Caco-2 (cell line): ENCODE results near the gene OTOA. TPM values are rescaled to one million over a fixed set of nuclear protein-coding genes. Genes with fewer than 3 reads are reported as not detected.
"Not testable (repeated sequence)": the region's sequence is repeated elsewhere in the genome, so short reads cannot be mapped to it uniquely, and the experiment has no call there.

ENCODE experiments used
- BruUV-seq: library from RNA; stranded (reverse); fragments of 400-500 nt; replicated peaks from 2 replicates; lab custom pipeline; 2021; lab: Mats Ljungman, UMichigan
- CTCF ChIA-PET: fragments of 300-600 bp; sonication (Branson Sonifier 250); formaldehyde crosslinking; loops from one replicate; lab custom pipeline; 2022; ENCODE audit warnings: antibody characterized with exemption; lab: Charles Lee
- POLR2A ChIA-PET: fragments of 300-600 bp; sonication (Branson Sonifier 250); formaldehyde crosslinking; loops from one replicate; lab custom pipeline; 2022; ENCODE audit warnings: antibody characterized with exemption; lab: Charles Lee
- DNase-seq, 2 experiments: peaks; one replicate each; pipeline versions ENCODE4 v3.0.0 to v3.0.0-alpha.2; 2020 to 2022
- H3K27me3 ChIP-seq: replicated peaks from 2 replicates; pipeline ENCODE4 v1.6.0; 2011; ENCODE audit warnings: low read length; ENCODE audit not compliant: control insufficient read depth, insufficient read depth
- H3K36me3 ChIP-seq: 2 replicates; pipeline ENCODE4 v1.5.1; 2011; ENCODE audit warnings: low read length; ENCODE audit not compliant: control insufficient read depth, insufficient read depth
- H3K4me1 ChIP-seq: fragments of 250-450 bp; sonication (Bioruptor Pico); 2 replicates; pipeline ENCODE4 v1.5.1; 2020; ENCODE audit warnings: mild to moderate bottlenecking
- H3K4me3 ChIP-seq: 2 replicates; pipeline ENCODE4 v1.5.1; 2011; ENCODE audit warnings: low read depth, mild to moderate bottlenecking, control low read depth, low read length
- H3K9me3 ChIP-seq: fragments of 250-450 bp; sonication (Bioruptor Pico); 2 replicates; pipeline ENCODE4 v1.5.1; 2020; ENCODE audit warnings: mild to moderate bottlenecking, moderate library complexity
- H3K27ac Mint-ChIP-seq: one replicate; pipeline ENCODE4 v1.8.0; 2022; ENCODE audit warnings: mixed read lengths; ENCODE audit not compliant: unreplicated experiment
- H3K27me3 Mint-ChIP-seq: one replicate; pipeline ENCODE4 v1.8.0; 2022; ENCODE audit warnings: mixed read lengths; ENCODE audit not compliant: insufficient read depth, unreplicated experiment
- H3K36me3 Mint-ChIP-seq: one replicate; pipeline ENCODE4 v1.8.0; 2022; ENCODE audit warnings: mild to moderate bottlenecking, mixed read lengths; ENCODE audit not compliant: insufficient read depth, unreplicated experiment
- H3K4me1 Mint-ChIP-seq: one replicate; pipeline ENCODE4 v1.8.0; 2022; ENCODE audit warnings: low read depth, mixed read lengths; ENCODE audit not compliant: unreplicated experiment
- H3K4me3 Mint-ChIP-seq: one replicate; pipeline ENCODE4 v1.8.0; 2022; ENCODE audit warnings: mild to moderate bottlenecking, moderate library complexity, mixed read lengths; ENCODE audit not compliant: unreplicated experiment
- H3K9me3 Mint-ChIP-seq: one replicate; pipeline ENCODE4 v1.8.0; 2022; ENCODE audit warnings: mixed read lengths; ENCODE audit not compliant: unreplicated experiment
- CTCF ChIP-seq, 2 experiments: fragments of 200-600 bp in 1 of 2; IDR thresholded peaks; 1 replicate in 1 of 2; 2 replicates in 1 of 2; pipeline versions ENCODE4 v1.5.1 to v1.8.0; 2011 to 2022; ENCODE audit warnings: antibody characterized with exemption in 1 of 2, control low read depth in 1 of 2, inconsistent platforms in 1 of 2, low read depth in 1 of 2, low read length in 1 of 2, mild to moderate bottlenecking in 1 of 2, moderate library complexity in 1 of 2; ENCODE audit not compliant: insufficient read depth in 1 of 2, severe bottlenecking in 1 of 2, unreplicated experiment in 1 of 2
- intact Hi-C: fragments of 100-400 bp; cut with micrococcal nuclease; formaldehyde crosslinking; loops from one replicate; pipeline ENCODE4 v1.10.0; 2022; ENCODE audit not compliant: unreplicated experiment
- total RNA-seq: library from RNA; stranded (reverse); gene quantifications from 2 replicates; pipeline ENCODE4 v1.2.3, GENCODE V29; 2022

Gene OTOA
- total RNA-seq, 1 experiment from 2014 or later: not detected

GRCh38 chr16:21713549-21714368 lies 50.0 kb downstream of the OTOA start:
- no peak overlapping the region for H3K4me3 ChIP-seq
- no peak for DNase-seq
- intact Hi-C loops: no loop called here
- Mint-ChIP-seq H3K27ac (no peak overlapping the region), H3K36me3 (no peaks in the 10 kb centered on the region), H3K4me1 (no peaks in the 10 kb centered on the region), H3K9me3 (no peaks in the 10 kb centered on the region), H3K4me3 (no peak overlapping the region), H3K27me3 (peaks cover 3% of the 10 kb centered on the region)
- ChIA-PET POLR2A (no interaction called here), CTCF (no interaction called here)
- no peaks in the 10 kb centered on the region for H3K36me3 ChIP-seq
- no peaks in the 10 kb centered on the region for H3K4me1 ChIP-seq
- no TSS peak for BruUV-seq
- H3K27me3 ChIP-seq: no peaks in the 10 kb centered on the region
- no peaks in the 10 kb centered on the region for H3K9me3 ChIP-seq
- no peak for TF ChIP-seq CTCF (IDR thresholded peaks at IDR 0.05; ENCODE audit: insufficient read depth in 1 of 2, low read depth in 1 of 2, low read length in 1 of 2, severe bottlenecking in 1 of 2, unreplicated experiment in 1 of 2)

- H3K36me3 Mint-ChIP-seq, H3K4me1 Mint-ChIP-seq, H3K27me3 Mint-ChIP-seq, DNase-seq, H3K4me3 ChIP-seq, BruUV-seq, H3K4me3 Mint-ChIP-seq, H3K9me3 ChIP-seq, intact Hi-C loops, H3K9me3 Mint-ChIP-seq, H3K36me3 ChIP-seq, H3K27ac Mint-ChIP-seq, H3K27me3 ChIP-seq, POLR2A ChIA-PET, H3K4me1 ChIP-seq, CTCF ChIA-PET: not testable (repeated sequence)
Observed at GRCh38 chr16:21714369-21714618, 50.5 kb downstream of the OTOA start.

GRCh38 chr16:21717608-21718007 lies 53.8 kb downstream of the OTOA start:
- no peak overlapping the region for H3K4me3 ChIP-seq
- no peaks in the 10 kb centered on the region for H3K4me1 Mint-ChIP-seq
- no peaks in the 10 kb centered on the region for H3K36me3 Mint-ChIP-seq
- intact Hi-C loops: no loop called here
- no peaks in the 10 kb centered on the region for H3K27me3 ChIP-seq
- ChIA-PET CTCF (no interaction called here), POLR2A (no interaction called here)
- H3K36me3 ChIP-seq: no peaks in the 10 kb centered on the region
- no peaks in the 10 kb centered on the region for H3K9me3 Mint-ChIP-seq
- no TSS peak for BruUV-seq
- no peak overlapping the region for H3K27ac Mint-ChIP-seq
- DNase-seq: no peak
- no peak overlapping the region for H3K4me3 Mint-ChIP-seq
- H3K27me3 Mint-ChIP-seq: peaks cover 3% of the 10 kb centered on the region
- H3K4me1 ChIP-seq: no peaks in the 10 kb centered on the region
- H3K9me3 ChIP-seq: no peaks in the 10 kb centered on the region
- no peak for TF ChIP-seq CTCF (IDR thresholded peaks at IDR 0.05; ENCODE audit: insufficient read depth in 1 of 2, low read depth in 1 of 2, low read length in 1 of 2, severe bottlenecking in 1 of 2, unreplicated experiment in 1 of 2)
